ENCODE measurements around the gene GLMN.

Gene GLMN

DNA sequence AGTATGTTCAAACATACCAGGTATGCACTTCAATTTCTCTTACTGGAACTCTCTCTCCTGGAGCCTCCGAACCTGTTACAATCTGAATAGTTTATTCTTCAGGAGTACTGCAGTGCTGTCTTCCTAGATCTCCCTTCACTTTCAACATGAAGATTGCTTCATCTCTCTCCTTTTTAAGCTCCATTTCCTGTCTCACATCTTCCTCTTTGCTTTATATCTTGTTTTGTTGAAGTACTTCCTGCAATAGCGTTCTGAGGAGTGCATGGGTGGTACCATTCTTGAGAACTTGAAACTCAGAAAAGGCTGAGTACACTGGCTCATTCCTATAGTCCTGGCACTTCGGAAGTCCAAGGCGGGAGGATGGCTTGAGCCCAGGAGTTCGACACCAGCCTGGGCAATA, 96.8 kb downstream of the GLMN start:
- no peak for TF ChIP-seq FOXP2 (optimal IDR thresholded peaks at IDR 0.05; ENCODE audit: borderline replicate concordance, extremely low read depth, extremely low read length, insufficient read depth)
- TF ChIP-seq SIN3A (IDR thresholded peaks at IDR 0.05; ENCODE audit: borderline replicate concordance, insufficient read depth, low read length): no peak
- TF ChIP-seq, protein P1, sequence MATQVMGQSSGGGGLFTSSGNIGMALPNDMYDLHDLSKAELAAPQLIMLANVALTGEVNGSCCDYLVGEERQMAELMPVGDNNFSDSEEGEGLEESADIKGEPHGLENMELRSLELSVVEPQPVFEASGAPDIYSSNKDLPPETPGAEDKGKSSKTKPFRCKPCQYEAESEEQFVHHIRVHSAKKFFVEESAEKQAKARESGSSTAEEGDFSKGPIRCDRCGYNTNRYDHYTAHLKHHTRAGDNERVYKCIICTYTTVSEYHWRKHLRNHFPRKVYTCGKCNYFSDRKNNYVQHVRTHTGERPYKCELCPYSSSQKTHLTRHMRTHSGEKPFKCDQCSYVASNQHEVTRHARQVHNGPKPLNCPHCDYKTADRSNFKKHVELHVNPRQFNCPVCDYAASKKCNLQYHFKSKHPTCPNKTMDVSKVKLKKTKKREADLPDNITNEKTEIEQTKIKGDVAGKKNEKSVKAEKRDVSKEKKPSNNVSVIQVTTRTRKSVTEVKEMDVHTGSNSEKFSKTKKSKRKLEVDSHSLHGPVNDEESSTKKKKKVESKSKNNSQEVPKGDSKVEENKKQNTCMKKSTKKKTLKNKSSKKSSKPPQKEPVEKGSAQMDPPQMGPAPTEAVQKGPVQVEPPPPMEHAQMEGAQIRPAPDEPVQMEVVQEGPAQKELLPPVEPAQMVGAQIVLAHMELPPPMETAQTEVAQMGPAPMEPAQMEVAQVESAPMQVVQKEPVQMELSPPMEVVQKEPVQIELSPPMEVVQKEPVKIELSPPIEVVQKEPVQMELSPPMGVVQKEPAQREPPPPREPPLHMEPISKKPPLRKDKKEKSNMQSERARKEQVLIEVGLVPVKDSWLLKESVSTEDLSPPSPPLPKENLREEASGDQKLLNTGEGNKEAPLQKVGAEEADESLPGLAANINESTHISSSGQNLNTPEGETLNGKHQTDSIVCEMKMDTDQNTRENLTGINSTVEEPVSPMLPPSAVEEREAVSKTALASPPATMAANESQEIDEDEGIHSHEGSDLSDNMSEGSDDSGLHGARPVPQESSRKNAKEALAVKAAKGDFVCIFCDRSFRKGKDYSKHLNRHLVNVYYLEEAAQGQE (IDR thresholded peaks at IDR 0.05; ENCODE audit: insufficient read depth in 1 of 2, low read depth in 2 of 2, low read length in 2 of 2): no peak
- no peak for TF ChIP-seq POLR2AphosphoS5 (IDR thresholded peaks at IDR 0.05; ENCODE audit: low read depth, low read length)
- TF ChIP-seq TAF1 (IDR thresholded peaks at IDR 0.05; ENCODE audit: borderline replicate concordance, insufficient read depth, low read length): no peak
